Suprapubic skin (tissue), 4 donors: ENCODE measurements around the gene CTNNA3.

Source experiments
- CTCF ChIP-seq, 2 donors: fragments of 200-600 bp in 1 of 2; fragments of 450-650 bp in 1 of 2; sonication (generic) in 1 of 2; IDR thresholded peaks; one replicate each; pipeline ENCODE4 v1.5.1; 2016 to 2019; ENCODE audit warnings: antibody characterized with exemption in 2 of 2, mild to moderate bottlenecking in 1 of 2, moderate library complexity in 1 of 2
- EP300 ChIP-seq: sonication (generic); formaldehyde crosslinking; IDR thresholded peaks from one replicate; pipeline ENCODE4 v1.6.1; 2017; ENCODE audit warnings: antibody characterized with exemption
- POLR2A ChIP-seq, 2 donors: fragments of 450-650 bp; IDR thresholded peaks; one replicate each; pipeline ENCODE4 v1.6.1; 2017; ENCODE audit warnings: antibody characterized with exemption in 2 of 2, mild to moderate bottlenecking in 2 of 2, moderate library complexity in 2 of 2
- POLR2AphosphoS5 ChIP-seq, 3 donors: sonication (generic); formaldehyde crosslinking; IDR thresholded peaks; one replicate each; pipeline ENCODE4 v1.6.1; 2017; ENCODE audit warnings: antibody characterized with exemption in 3 of 3

- TF ChIP-seq CTCF (IDR thresholded peaks at IDR 0.05) = no peak
- no peak for TF ChIP-seq POLR2A (IDR thresholded peaks at IDR 0.05)
- TF ChIP-seq EP300 = no peak
- TF ChIP-seq POLR2AphosphoS5 (IDR thresholded peaks at IDR 0.05) = no peak
These were observed 853.1 kb downstream of the CTNNA3 start for GRCh38 chr10:66842867-66843266.
